Trophoblast cell (in vitro differentiated cells and primary cell): ENCODE measurements around the gene SIAH3.
"Not testable (repeated sequence)": the region's sequence is repeated elsewhere in the genome, so short reads cannot be mapped to it uniquely, and the experiment has no call there.

Experiments used
- DNase-seq, 2 donors: peaks; one replicate each; pipeline ENCODE4 v3.0.0-alpha.2; 2016
- H2AFZ ChIP-seq: 2 replicates; pipeline ENCODE4 v1.6.1; 2013; ENCODE audit warnings: low read length, moderate library complexity, mild to moderate bottlenecking; ENCODE audit not compliant: insufficient read depth, poor library complexity
- H2AK5ac ChIP-seq: 2 replicates; pipeline ENCODE4 v1.6.1; 2013; ENCODE audit warnings: mild to moderate bottlenecking, low read length
- H2BK120ac ChIP-seq: 2 replicates; pipeline ENCODE4 v1.6.1; 2013; ENCODE audit warnings: low read length, mild to moderate bottlenecking, moderate library complexity; ENCODE audit not compliant: insufficient read depth, poor library complexity
- H2BK12ac ChIP-seq: 2 replicates; pipeline ENCODE4 v1.6.1; 2013; ENCODE audit warnings: mild to moderate bottlenecking, low read length, moderate library complexity
- H2BK5ac ChIP-seq: 2 replicates; pipeline ENCODE4 v1.6.1; 2013; ENCODE audit warnings: low read length, low read depth, moderate library complexity, mild to moderate bottlenecking; ENCODE audit not compliant: poor library complexity
- H3K14ac ChIP-seq: 2 replicates; pipeline ENCODE4 v1.6.1; 2013; ENCODE audit warnings: mild to moderate bottlenecking, low read length
- H3K18ac ChIP-seq: 2 replicates; pipeline ENCODE4 v1.6.1; 2013; ENCODE audit warnings: mild to moderate bottlenecking, low read length
- H3K23ac ChIP-seq: 2 replicates; pipeline ENCODE4 v1.6.1; 2013; ENCODE audit warnings: low read length
- H3K27ac ChIP-seq: 2 replicates; pipeline ENCODE4 v1.5.1; 2013; ENCODE audit warnings: low read depth, mild to moderate bottlenecking, inconsistent platforms, low read length, moderate library complexity
- H3K27me3 ChIP-seq: 2 replicates; pipeline ENCODE4 v1.6.1; 2013; ENCODE audit warnings: inconsistent platforms, mild to moderate bottlenecking, low read length, moderate library complexity; ENCODE audit not compliant: insufficient read depth
- H3K36me3 ChIP-seq, 2 experiments: 1 replicate in 1 of 2; 2 replicates in 1 of 2; pipeline ENCODE4 v1.6.1; 2013; ENCODE audit warnings: low read length in 2 of 2, mild to moderate bottlenecking in 2 of 2, moderate library complexity in 1 of 2; ENCODE audit not compliant: insufficient read depth in 2 of 2, control insufficient read depth in 1 of 2
- H3K4ac ChIP-seq: 2 replicates; pipeline ENCODE4 v1.6.1; 2013; ENCODE audit warnings: low read depth, mild to moderate bottlenecking, low read length, moderate library complexity
- H3K4me1 ChIP-seq, 2 experiments: 1 replicate in 1 of 2; 2 replicates in 1 of 2; pipeline ENCODE4 v1.6.1; 2013; ENCODE audit warnings: low read length in 2 of 2, mild to moderate bottlenecking in 2 of 2, moderate library complexity in 1 of 2; ENCODE audit not compliant: insufficient read depth in 2 of 2, control insufficient read depth in 1 of 2
- H3K4me2 ChIP-seq: 2 replicates; pipeline ENCODE4 v1.6.1; 2013; ENCODE audit warnings: inconsistent platforms, mild to moderate bottlenecking, low read length, moderate library complexity
- H3K4me3 ChIP-seq: 2 replicates; pipeline ENCODE4 v1.5.1; 2013; ENCODE audit warnings: mild to moderate bottlenecking, low read depth, low read length, inconsistent platforms
- H3K79me1 ChIP-seq: one replicate; pipeline ENCODE4 v1.6.1; 2013; ENCODE audit warnings: low read length
- H3K79me2 ChIP-seq: 2 replicates; pipeline ENCODE4 v1.6.1; 2013; ENCODE audit warnings: low read length, mild to moderate bottlenecking; ENCODE audit not compliant: control insufficient read depth, insufficient read depth, poor library complexity
- H3K9ac ChIP-seq: 2 replicates; pipeline ENCODE4 v1.6.1; 2013; ENCODE audit warnings: mild to moderate bottlenecking, low read length
- H3K9me3 ChIP-seq: 2 replicates; pipeline ENCODE4 v1.6.1; 2013; ENCODE audit warnings: low read depth, mild to moderate bottlenecking, control low read depth, inconsistent platforms, low read length; ENCODE audit not compliant: insufficient read depth
- H4K12ac ChIP-seq: 2 replicates; pipeline ENCODE4 v1.6.1; 2013; ENCODE audit warnings: low read depth, mild to moderate bottlenecking, low read length, moderate library complexity
- H4K8ac ChIP-seq: 2 replicates; pipeline ENCODE4 v1.6.1; 2013; ENCODE audit warnings: low read depth, mild to moderate bottlenecking, low read length, moderate library complexity
- H4K91ac ChIP-seq: one replicate; pipeline ENCODE4 v1.6.1; 2013; ENCODE audit warnings: low read depth, mild to moderate bottlenecking, low read length, moderate library complexity
- WGBS: extraction: QIAGEN DNeasy Blood & Tissue Kit; methylation state at CpG from one replicate; pipeline ENCODE4 v1.1.7; 2013; ENCODE audit warnings: missing lambda C conversion rate; ENCODE audit not compliant: insufficient read length, insufficient coverage; ENCODE audit errors: extremely low coverage; 5-methylcytosine and 5-hydroxymethylcytosine counted together

SIAH3 gene

GRCh38 chr13:45765464-45765863 is 86.1 kb downstream of the SIAH3 start:
- no peak overlapping the region for H2AK5ac ChIP-seq
- DNase-seq: no peak
- H3K27me3 ChIP-seq: no peaks in the 10 kb centered on the region
- H3K4me1 ChIP-seq: no peaks in the 10 kb centered on the region
- no peak overlapping the region for H3K18ac ChIP-seq
- no peak overlapping the region for H4K12ac ChIP-seq
- H3K79me1 ChIP-seq: no peaks in the 10 kb centered on the region
- H3K4ac ChIP-seq: no peak overlapping the region
- H2BK5ac ChIP-seq: no peak overlapping the region
- no peaks in the 10 kb centered on the region for H3K79me2 ChIP-seq
- peaks cover under 1% of the 10 kb centered on the region for H3K9me3 ChIP-seq
- no peak overlapping the region for H3K4me3 ChIP-seq
- H2BK12ac ChIP-seq: no peak overlapping the region
- WGBS: no CpG with 5 or more reads among the region's 4 CpGs
- H4K8ac ChIP-seq: no peak overlapping the region
- no peak overlapping the region for H4K91ac ChIP-seq
- no peak overlapping the region for H3K14ac ChIP-seq
- no peak overlapping the region for H2BK120ac ChIP-seq
- H3K27ac ChIP-seq: no peak overlapping the region
- no peaks in the 10 kb centered on the region for H3K36me3 ChIP-seq
- no peak overlapping the region for H3K4me2 ChIP-seq
- no peak overlapping the region for H2AFZ ChIP-seq
- no peak overlapping the region for H3K9ac ChIP-seq
- H3K23ac ChIP-seq: no peak overlapping the region

GRCh38 chr13:45763419-45763818 is 88.1 kb downstream of the SIAH3 start:
- no peak overlapping the region for H2BK5ac ChIP-seq
- H4K8ac ChIP-seq: no peak overlapping the region
- no peaks in the 10 kb centered on the region for H3K4me1 ChIP-seq
- no peak overlapping the region for H3K9ac ChIP-seq
- no peak for DNase-seq
- H4K91ac ChIP-seq: no peak overlapping the region
- H3K79me1 ChIP-seq: no peaks in the 10 kb centered on the region
- H3K14ac ChIP-seq: no peak overlapping the region
- no peak overlapping the region for H2AK5ac ChIP-seq
- no peak overlapping the region for H4K12ac ChIP-seq
- WGBS: no CpG with 5 or more reads among the region's 4 CpGs
- no peak overlapping the region for H3K4ac ChIP-seq
- H3K18ac ChIP-seq: no peak overlapping the region
- no peak overlapping the region for H2BK120ac ChIP-seq
- H3K4me2 ChIP-seq: no peak overlapping the region
- H3K23ac ChIP-seq: no peak overlapping the region
- H3K27me3 ChIP-seq: no peaks in the 10 kb centered on the region
- H3K79me2 ChIP-seq: no peaks in the 10 kb centered on the region
- H2BK12ac ChIP-seq: no peak overlapping the region
- no peak overlapping the region for H2AFZ ChIP-seq
- H3K9me3 ChIP-seq: no peaks in the 10 kb centered on the region
- no peak overlapping the region for H3K27ac ChIP-seq
- no peaks in the 10 kb centered on the region for H3K36me3 ChIP-seq
- peak overlapping the region; percentile 30 for H3K4me3 ChIP-seq

GRCh38 chr13:45757589-45757988 is 94.0 kb downstream of the SIAH3 start:
- H3K36me3 ChIP-seq, H3K4me2 ChIP-seq, H4K91ac ChIP-seq, H3K14ac ChIP-seq, H3K27me3 ChIP-seq, H2BK120ac ChIP-seq, H3K9me3 ChIP-seq, H2AK5ac ChIP-seq, H4K12ac ChIP-seq, H3K27ac ChIP-seq, H3K4ac ChIP-seq, H2AFZ ChIP-seq, H3K4me3 ChIP-seq, H2BK12ac ChIP-seq, DNase-seq, H3K23ac ChIP-seq, H3K79me2 ChIP-seq, H3K79me1 ChIP-seq, H3K9ac ChIP-seq, H3K4me1 ChIP-seq, H2BK5ac ChIP-seq, H4K8ac ChIP-seq, H3K18ac ChIP-seq: not testable (repeated sequence)
- WGBS: no CpG with 5 or more reads among the region's 3 CpGs

- H3K18ac ChIP-seq, DNase-seq, H2BK120ac ChIP-seq, H3K4me3 ChIP-seq, H3K4ac ChIP-seq, H3K27ac ChIP-seq, H4K91ac ChIP-seq, H4K12ac ChIP-seq, H3K23ac ChIP-seq, H2AFZ ChIP-seq, H2BK5ac ChIP-seq, H2BK12ac ChIP-seq, H3K27me3 ChIP-seq, H2AK5ac ChIP-seq, H3K14ac ChIP-seq, H3K79me2 ChIP-seq, H3K4me1 ChIP-seq, H4K8ac ChIP-seq, H3K4me2 ChIP-seq, H3K9me3 ChIP-seq, H3K9ac ChIP-seq, H3K36me3 ChIP-seq, H3K79me1 ChIP-seq: not testable (repeated sequence)
- no CpG with 5 or more reads among the region's 1 CpG for WGBS
Observed at GRCh38 chr13:45756498-45756897, 95.1 kb downstream of the SIAH3 start.
